ENCODE results near the gene LRRC2. TPM values are rescaled to one million over a fixed set of nuclear protein-coding genes. Genes with fewer than 3 reads are reported as not detected.

LRRC2 gene
- total and polyA plus RNA-seq, 9 of the 15 experiments (the other 6 are each of a cell fraction or from before 2014, with no cell fraction given), result 0.01 to 0.04 (median 0.03) TPM; not detected in 5

DNA sequence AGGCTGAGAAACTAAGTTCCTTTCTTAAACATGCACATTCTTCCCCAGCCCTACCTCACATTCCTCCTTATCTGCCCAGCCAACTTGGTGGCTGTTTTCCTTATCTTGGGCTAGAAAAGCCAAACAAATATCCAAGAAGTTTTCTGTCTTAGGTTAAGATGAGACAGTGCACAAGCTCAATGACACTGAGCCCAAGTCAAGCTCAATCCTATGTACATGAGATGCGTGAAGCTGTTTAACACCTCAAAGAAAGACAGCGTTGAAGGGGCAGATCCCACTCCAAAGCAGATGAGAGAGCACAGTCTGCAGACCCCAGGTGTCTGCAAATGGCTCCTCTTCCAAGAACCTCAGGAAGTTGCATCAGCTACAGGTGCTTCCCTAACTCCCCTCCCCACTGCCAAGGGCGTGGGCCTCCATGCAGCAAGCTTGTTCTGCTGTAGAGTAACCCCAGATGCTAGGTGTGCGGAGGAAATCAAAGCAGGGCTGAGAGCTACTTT lies 16.6 kb downstream of the LRRC2 start (continued):
- TF ChIP-seq, protein P1, sequence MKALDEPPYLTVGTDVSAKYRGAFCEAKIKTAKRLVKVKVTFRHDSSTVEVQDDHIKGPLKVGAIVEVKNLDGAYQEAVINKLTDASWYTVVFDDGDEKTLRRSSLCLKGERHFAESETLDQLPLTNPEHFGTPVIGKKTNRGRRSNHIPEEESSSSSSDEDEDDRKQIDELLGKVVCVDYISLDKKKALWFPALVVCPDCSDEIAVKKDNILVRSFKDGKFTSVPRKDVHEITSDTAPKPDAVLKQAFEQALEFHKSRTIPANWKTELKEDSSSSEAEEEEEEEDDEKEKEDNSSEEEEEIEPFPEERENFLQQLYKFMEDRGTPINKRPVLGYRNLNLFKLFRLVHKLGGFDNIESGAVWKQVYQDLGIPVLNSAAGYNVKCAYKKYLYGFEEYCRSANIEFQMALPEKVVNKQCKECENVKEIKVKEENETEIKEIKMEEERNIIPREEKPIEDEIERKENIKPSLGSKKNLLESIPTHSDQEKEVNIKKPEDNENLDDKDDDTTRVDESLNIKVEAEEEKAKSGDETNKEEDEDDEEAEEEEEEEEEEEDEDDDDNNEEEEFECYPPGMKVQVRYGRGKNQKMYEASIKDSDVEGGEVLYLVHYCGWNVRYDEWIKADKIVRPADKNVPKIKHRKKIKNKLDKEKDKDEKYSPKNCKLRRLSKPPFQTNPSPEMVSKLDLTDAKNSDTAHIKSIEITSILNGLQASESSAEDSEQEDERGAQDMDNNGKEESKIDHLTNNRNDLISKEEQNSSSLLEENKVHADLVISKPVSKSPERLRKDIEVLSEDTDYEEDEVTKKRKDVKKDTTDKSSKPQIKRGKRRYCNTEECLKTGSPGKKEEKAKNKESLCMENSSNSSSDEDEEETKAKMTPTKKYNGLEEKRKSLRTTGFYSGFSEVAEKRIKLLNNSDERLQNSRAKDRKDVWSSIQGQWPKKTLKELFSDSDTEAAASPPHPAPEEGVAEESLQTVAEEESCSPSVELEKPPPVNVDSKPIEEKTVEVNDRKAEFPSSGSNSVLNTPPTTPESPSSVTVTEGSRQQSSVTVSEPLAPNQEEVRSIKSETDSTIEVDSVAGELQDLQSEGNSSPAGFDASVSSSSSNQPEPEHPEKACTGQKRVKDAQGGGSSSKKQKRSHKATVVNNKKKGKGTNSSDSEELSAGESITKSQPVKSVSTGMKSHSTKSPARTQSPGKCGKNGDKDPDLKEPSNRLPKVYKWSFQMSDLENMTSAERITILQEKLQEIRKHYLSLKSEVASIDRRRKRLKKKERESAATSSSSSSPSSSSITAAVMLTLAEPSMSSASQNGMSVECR (CRISPR knock-in tag; IDR thresholded peaks at IDR 0.05), result no peak
- TF ChIP-seq GABPA (tag; conservative IDR thresholded peaks at IDR 0.05; ENCODE audit: low read depth) (peak; percentile 71), POLR2AphosphoS5 (IDR thresholded peaks at IDR 0.05; ENCODE audit: control insufficient read depth, insufficient read depth, low read depth, low read length) (peak; percentile 90), ZNF584 (CRISPR knock-in tag; IDR thresholded peaks at IDR 0.05; ENCODE audit: low read depth) (0 out of 2 replicates have a peak, but pooled peaks have one; percentile 52), SMAD4 (CRISPR knock-in tag; conservative IDR thresholded peaks at IDR 0.05) (peak; percentile 83), CXXC5 (CRISPR knock-in tag; IDR thresholded peaks at IDR 0.05) (no peak; the same call in none of the 2 replicates)
- TF ChIP-seq, protein P2, sequence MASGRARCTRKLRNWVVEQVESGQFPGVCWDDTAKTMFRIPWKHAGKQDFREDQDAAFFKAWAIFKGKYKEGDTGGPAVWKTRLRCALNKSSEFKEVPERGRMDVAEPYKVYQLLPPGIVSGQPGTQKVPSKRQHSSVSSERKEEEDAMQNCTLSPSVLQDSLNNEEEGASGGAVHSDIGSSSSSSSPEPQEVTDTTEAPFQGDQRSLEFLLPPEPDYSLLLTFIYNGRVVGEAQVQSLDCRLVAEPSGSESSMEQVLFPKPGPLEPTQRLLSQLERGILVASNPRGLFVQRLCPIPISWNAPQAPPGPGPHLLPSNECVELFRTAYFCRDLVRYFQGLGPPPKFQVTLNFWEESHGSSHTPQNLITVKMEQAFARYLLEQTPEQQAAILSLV (tag; IDR thresholded peaks at IDR 0.05), result peak; percentile 65
